ENCODE measurements around the gene ST3GAL2.

ST3GAL2 gene

GRCh38 chr16:70472786-70473433 is 34.0 kb upstream of the ST3GAL2 start:
- no peak overlapping the region for H3K4me3 ChIP-seq (ENCODE audit: low read depth, low read length)
- DNase-seq (ENCODE audit: low read depth): no peak
- no peak for TF ChIP-seq CTCF (conservative IDR thresholded peaks at IDR 0.05; ENCODE audit: low read depth, low read length)

- TF ChIP-seq CTCF (conservative IDR thresholded peaks at IDR 0.05; ENCODE audit: low read depth, low read length): peak; percentile 68
- DNase-seq (ENCODE audit: low read depth): peak; percentile 55
- H3K4me3 ChIP-seq (ENCODE audit: low read depth, low read length): no peak overlapping the region
These were observed 32.0 kb upstream of the ST3GAL2 start for GRCh38 chr16:70470927-70471341.

- TF ChIP-seq CTCF (conservative IDR thresholded peaks at IDR 0.05; ENCODE audit: low read depth, low read length): no peak
- DNase-seq (ENCODE audit: low read depth): no peak
- H3K4me3 ChIP-seq (ENCODE audit: low read depth, low read length): no peak overlapping the region
These were observed 31.4 kb upstream of the ST3GAL2 start for GRCh38 chr16:70470141-70470926.

GRCh38 chr16:70468776-70469525 is 30.1 kb upstream of the ST3GAL2 start:
- no peak for DNase-seq (ENCODE audit: low read depth)
- no peak for TF ChIP-seq CTCF (conservative IDR thresholded peaks at IDR 0.05; ENCODE audit: low read depth, low read length)
- no peak overlapping the region for H3K4me3 ChIP-seq (ENCODE audit: low read depth, low read length)

GRCh38 chr16:70467608-70468007 is 28.7 kb upstream of the ST3GAL2 start:
- DNase-seq (ENCODE audit: low read depth): no peak
- H3K4me3 ChIP-seq (ENCODE audit: low read depth, low read length): no peak overlapping the region
- TF ChIP-seq CTCF (conservative IDR thresholded peaks at IDR 0.05; ENCODE audit: low read depth, low read length): no peak

- peak; percentile 12 for TF ChIP-seq CTCF (conservative IDR thresholded peaks at IDR 0.05; ENCODE audit: low read depth, low read length)
- no peak for DNase-seq (ENCODE audit: low read depth)
- no peak overlapping the region for H3K4me3 ChIP-seq (ENCODE audit: low read depth, low read length)
These were observed 28.2 kb upstream of the ST3GAL2 start for GRCh38 chr16:70467113-70467512.

Data from choroid plexus epithelial cell (primary cell).